Ramos (cell line): ENCODE results near the gene MAPK14.

Experiments used
- in situ Hi-C: fragments of 300-500 bp; cut with MboI; formaldehyde crosslinking; loops from one replicate; pipeline ENCODE4 v1.14.3; 2022; ENCODE audit warnings: low sequenced_read_pairs; ENCODE audit not compliant: unreplicated experiment

MAPK14 gene

GRCh38 chr6:36155662-36156061, 128.1 kb downstream of the MAPK14 start:
- in situ Hi-C loops: no loop called here

DNA sequence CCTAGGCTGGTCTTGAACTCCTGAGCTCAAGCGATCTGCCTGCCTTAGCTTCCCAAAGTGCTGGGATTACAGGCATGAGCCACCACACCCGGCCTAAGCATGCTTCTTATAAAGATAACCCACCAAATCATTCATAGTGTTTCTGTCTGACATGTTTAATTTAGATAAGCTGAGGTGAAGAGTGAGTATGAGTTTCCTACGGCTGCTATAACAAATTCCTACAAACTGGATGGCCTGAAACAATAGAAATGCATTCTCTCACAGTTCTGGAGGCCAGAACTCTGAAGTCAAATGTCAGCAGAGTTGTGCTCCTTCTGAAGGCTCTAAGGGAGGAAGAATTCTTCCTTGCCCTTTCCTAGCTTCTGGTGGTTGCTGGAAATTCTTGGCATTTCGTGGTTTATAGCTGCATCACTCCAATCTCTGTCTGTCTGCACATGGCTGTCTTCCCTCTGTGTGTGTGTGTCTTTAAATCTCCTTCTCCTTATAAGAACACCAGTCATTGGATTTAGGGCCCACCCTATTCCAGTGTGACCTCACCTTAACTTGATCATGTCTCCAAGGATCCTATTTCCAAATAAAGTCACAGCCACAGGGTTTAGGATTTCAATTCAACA, 132.6 kb downstream of the MAPK14 start:
- in situ Hi-C loops: no loop called here
